Measurements from ENCODE around the gene FNDC3B.

DNA sequence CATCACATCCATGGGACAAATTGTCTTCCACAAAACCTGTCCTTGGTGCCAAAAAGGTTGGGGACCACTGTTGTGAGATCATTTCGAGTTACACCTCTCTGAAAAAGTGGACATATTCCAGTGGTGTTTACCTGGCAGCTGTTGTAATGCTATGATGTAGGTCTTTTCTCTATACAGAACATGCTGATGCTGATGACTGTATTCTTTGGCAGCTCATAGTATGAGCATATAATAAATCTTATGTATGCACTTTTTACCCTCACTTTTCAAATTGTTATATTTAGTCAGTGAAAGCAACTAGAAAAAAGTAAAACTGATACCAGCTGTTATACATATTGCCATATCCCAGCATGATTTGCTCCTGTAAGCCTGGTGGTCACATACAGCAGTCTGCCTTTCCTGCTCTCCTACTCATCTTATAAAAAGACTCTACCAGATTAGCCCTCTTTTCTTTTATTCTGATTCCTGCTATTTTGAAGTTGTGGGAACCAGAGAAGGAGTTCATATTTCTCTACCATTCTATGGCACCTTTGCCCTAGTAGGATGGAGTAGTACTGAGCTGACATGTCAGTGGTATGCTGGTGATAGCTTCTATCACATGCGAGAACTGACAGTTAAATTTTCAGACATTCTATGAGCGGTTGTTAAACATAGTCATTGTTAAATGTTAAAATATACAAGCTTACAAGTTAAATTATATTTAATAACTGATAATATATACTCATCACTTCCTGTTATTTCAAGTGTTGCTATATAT, 128.7 kb downstream of the FNDC3B start:
- TF ChIP-seq POLR2A (IDR thresholded peaks at IDR 0.05) = no peak
- TF ChIP-seq, protein P1, sequence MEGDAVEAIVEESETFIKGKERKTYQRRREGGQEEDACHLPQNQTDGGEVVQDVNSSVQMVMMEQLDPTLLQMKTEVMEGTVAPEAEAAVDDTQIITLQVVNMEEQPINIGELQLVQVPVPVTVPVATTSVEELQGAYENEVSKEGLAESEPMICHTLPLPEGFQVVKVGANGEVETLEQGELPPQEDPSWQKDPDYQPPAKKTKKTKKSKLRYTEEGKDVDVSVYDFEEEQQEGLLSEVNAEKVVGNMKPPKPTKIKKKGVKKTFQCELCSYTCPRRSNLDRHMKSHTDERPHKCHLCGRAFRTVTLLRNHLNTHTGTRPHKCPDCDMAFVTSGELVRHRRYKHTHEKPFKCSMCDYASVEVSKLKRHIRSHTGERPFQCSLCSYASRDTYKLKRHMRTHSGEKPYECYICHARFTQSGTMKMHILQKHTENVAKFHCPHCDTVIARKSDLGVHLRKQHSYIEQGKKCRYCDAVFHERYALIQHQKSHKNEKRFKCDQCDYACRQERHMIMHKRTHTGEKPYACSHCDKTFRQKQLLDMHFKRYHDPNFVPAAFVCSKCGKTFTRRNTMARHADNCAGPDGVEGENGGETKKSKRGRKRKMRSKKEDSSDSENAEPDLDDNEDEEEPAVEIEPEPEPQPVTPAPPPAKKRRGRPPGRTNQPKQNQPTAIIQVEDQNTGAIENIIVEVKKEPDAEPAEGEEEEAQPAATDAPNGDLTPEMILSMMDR (IDR thresholded peaks at IDR 0.05 in 8 of 11, conservative IDR thresholded peaks at IDR 0.05 in 3 of 11) = no peak
